ENCODE results near the gene FBXL15.

Gene FBXL15

GRCh38 chr10:102405632-102406031 lies 15.0 kb upstream of the FBXL15 start:
- Histone ChIP-seq H3K9me3 (ENCODE audit: control insufficient read depth, insufficient read depth, low read depth, low read length) (no peaks in the 10 kb centered on the region), H3K4me1 (ENCODE audit: control insufficient read depth, insufficient read depth, low read length) (peaks cover 21% of the 10 kb centered on the region), H3K27ac (ENCODE audit: low read depth, low read length) (no peak overlapping the region), H3K27me3 (ENCODE audit: control insufficient read depth, insufficient read depth, low read length) (peaks cover 47% of the 10 kb centered on the region), H3K36me3 (ENCODE audit: control insufficient read depth, insufficient read depth, low read length) (peaks cover 14% of the 10 kb centered on the region), H3K4me3 (ENCODE audit: low read depth, low read length) (no peak overlapping the region), H3K9ac (ENCODE audit: low read length) (no peak overlapping the region)

DNA sequence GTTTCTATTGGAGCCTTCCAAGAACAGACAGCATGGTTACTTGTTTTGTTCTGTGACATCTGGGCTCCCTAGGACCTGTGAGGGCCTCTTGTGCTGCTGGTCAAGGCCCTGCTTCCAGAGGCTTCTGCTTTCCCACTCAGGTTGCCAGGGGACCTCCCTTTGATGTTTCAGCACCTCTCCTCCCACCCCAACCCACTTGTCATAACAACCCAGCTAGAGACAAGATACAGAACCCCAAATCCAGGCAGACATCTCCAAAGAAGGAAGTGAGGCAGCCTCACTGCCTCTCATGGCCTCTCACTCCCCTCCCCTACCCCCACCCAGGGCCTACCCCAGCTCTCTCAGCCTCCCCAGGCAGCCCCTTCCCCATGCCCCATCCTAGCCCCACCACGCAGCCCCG lies 13.8 kb upstream of the FBXL15 start:
- Histone ChIP-seq H3K4me1 (ENCODE audit: control insufficient read depth, insufficient read depth, low read length) (peaks cover 21% of the 10 kb centered on the region), H3K9me3 (ENCODE audit: control insufficient read depth, insufficient read depth, low read depth, low read length) (no peaks in the 10 kb centered on the region), H3K4me3 (ENCODE audit: low read depth, low read length) (no peak overlapping the region), H3K27me3 (ENCODE audit: control insufficient read depth, insufficient read depth, low read length) (peaks cover 59% of the 10 kb centered on the region), H3K9ac (ENCODE audit: low read length) (no peak overlapping the region), H3K27ac (ENCODE audit: low read depth, low read length) (no peak overlapping the region), H3K36me3 (ENCODE audit: control insufficient read depth, insufficient read depth, low read length) (peaks cover 5% of the 10 kb centered on the region)

GRCh38 chr10:102407425-102408130 lies 13.1 kb upstream of the FBXL15 start:
- H3K9me3 ChIP-seq (ENCODE audit: control insufficient read depth, insufficient read depth, low read depth, low read length): no peaks in the 10 kb centered on the region
- H3K27ac ChIP-seq (ENCODE audit: low read depth, low read length): no peak overlapping the region
- peaks cover 66% of the 10 kb centered on the region for H3K27me3 ChIP-seq (ENCODE audit: control insufficient read depth, insufficient read depth, low read length)
- H3K4me1 ChIP-seq (ENCODE audit: control insufficient read depth, insufficient read depth, low read length): peaks cover 21% of the 10 kb centered on the region
- H3K4me3 ChIP-seq (ENCODE audit: low read depth, low read length): no peak overlapping the region
- no peaks in the 10 kb centered on the region; the same call in 1 of the 2 replicates for H3K36me3 ChIP-seq (ENCODE audit: control insufficient read depth, insufficient read depth, low read length)
- H3K9ac ChIP-seq (ENCODE audit: low read length): no peak overlapping the region

GRCh38 chr10:102408131-102408727 lies 12.4 kb upstream of the FBXL15 start:
- no peaks in the 10 kb centered on the region; the same call in 1 of the 2 replicates for H3K36me3 ChIP-seq (ENCODE audit: control insufficient read depth, insufficient read depth, low read length)
- no peak overlapping the region for H3K9ac ChIP-seq (ENCODE audit: low read length)
- no peak overlapping the region for H3K27ac ChIP-seq (ENCODE audit: low read depth, low read length)
- no peaks in the 10 kb centered on the region for H3K9me3 ChIP-seq (ENCODE audit: control insufficient read depth, insufficient read depth, low read depth, low read length)
- H3K27me3 ChIP-seq (ENCODE audit: control insufficient read depth, insufficient read depth, low read length): peaks cover 73% of the 10 kb centered on the region
- H3K4me3 ChIP-seq (ENCODE audit: low read depth, low read length): peak overlapping the region; percentile 67
- peaks cover 21% of the 10 kb centered on the region for H3K4me1 ChIP-seq (ENCODE audit: control insufficient read depth, insufficient read depth, low read length)

- H3K9me3 ChIP-seq (ENCODE audit: control insufficient read depth, insufficient read depth, low read depth, low read length): no peaks in the 10 kb centered on the region
- H3K27ac ChIP-seq (ENCODE audit: low read depth, low read length): no peak overlapping the region
- H3K9ac ChIP-seq (ENCODE audit: low read length): no peak overlapping the region
- peak overlapping the region; percentile 67 for H3K4me3 ChIP-seq (ENCODE audit: low read depth, low read length)
- H3K4me1 ChIP-seq (ENCODE audit: control insufficient read depth, insufficient read depth, low read length): peaks cover 21% of the 10 kb centered on the region
- no peaks in the 10 kb centered on the region for H3K36me3 ChIP-seq (ENCODE audit: control insufficient read depth, insufficient read depth, low read length)
- peaks cover 78% of the 10 kb centered on the region for H3K27me3 ChIP-seq (ENCODE audit: control insufficient read depth, insufficient read depth, low read length)
Measured at GRCh38 chr10:102408728-102409603, 11.7 kb upstream of the FBXL15 start.

GRCh38 chr10:102409604-102410428 lies 10.8 kb upstream of the FBXL15 start:
- Histone ChIP-seq H3K4me3 (ENCODE audit: low read depth, low read length) (peak overlapping the region; percentile 61), H3K27ac (ENCODE audit: low read depth, low read length) (no peak overlapping the region), H3K9ac (ENCODE audit: low read length) (peak overlapping the region; percentile 51)

DNA sequence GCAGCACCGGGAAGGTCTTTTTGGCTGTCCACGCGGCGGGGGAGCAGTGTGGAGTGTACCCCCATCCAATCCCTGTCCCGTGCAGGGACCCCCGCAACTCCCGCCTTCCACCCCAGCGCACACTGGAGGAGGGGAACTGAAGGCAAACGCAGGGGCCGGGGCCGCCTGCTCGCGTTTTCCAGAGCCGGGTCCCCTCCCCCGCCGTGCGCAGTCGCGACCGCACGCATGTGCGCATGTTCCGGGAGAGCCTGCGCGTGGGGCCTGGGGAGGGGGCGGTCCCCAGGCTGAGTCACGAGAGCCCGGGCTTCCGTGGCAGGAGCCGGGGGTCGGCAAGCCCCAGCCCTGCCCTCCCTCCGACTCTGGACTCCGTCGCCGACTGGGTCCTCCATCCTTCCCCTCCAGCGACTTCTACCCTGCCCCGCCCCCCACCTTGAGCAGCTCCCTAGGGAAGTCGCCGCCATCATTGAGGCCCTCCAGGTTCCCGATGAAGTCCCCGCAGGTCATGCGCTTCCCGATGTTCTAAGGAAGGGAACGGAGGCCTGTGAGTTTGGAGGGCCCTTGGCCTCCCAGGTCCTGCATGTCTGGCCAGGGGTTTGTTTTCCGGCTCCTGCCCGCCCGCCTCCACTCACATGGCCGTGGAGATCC lies 10.1 kb upstream of the FBXL15 start:
- peak overlapping the region; percentile 51 for H3K9ac ChIP-seq (ENCODE audit: low read length)
- H3K4me1 ChIP-seq (ENCODE audit: control insufficient read depth, insufficient read depth, low read length): peaks cover 21% of the 10 kb centered on the region
- no peaks in the 10 kb centered on the region for H3K36me3 ChIP-seq (ENCODE audit: control insufficient read depth, insufficient read depth, low read length)
- no peaks in the 10 kb centered on the region for H3K9me3 ChIP-seq (ENCODE audit: control insufficient read depth, insufficient read depth, low read depth, low read length)
- H3K27me3 ChIP-seq (ENCODE audit: control insufficient read depth, insufficient read depth, low read length): peaks cover 86% of the 10 kb centered on the region
- no peak overlapping the region for H3K27ac ChIP-seq (ENCODE audit: low read depth, low read length)
- H3K4me3 ChIP-seq (ENCODE audit: low read depth, low read length): peak overlapping the region; percentile 61

More at GRCh38 chr10:102409604-102410428, 10.8 kb upstream of the FBXL15 start:
- Histone ChIP-seq H3K36me3 (ENCODE audit: control insufficient read depth, insufficient read depth, low read length) (no peaks in the 10 kb centered on the region), H3K27me3 (ENCODE audit: control insufficient read depth, insufficient read depth, low read length) (peaks cover 83% of the 10 kb centered on the region), H3K4me1 (ENCODE audit: control insufficient read depth, insufficient read depth, low read length) (peaks cover 21% of the 10 kb centered on the region), H3K9me3 (ENCODE audit: control insufficient read depth, insufficient read depth, low read depth, low read length) (no peaks in the 10 kb centered on the region)

GRCh38 chr10:102411341-102412255 lies 9.0 kb upstream of the FBXL15 start:
- Histone ChIP-seq H3K9ac (ENCODE audit: low read length) (no peak overlapping the region), H3K4me1 (ENCODE audit: control insufficient read depth, insufficient read depth, low read length) (peaks cover 21% of the 10 kb centered on the region), H3K27me3 (ENCODE audit: control insufficient read depth, insufficient read depth, low read length) (peaks cover 78% of the 10 kb centered on the region), H3K9me3 (ENCODE audit: control insufficient read depth, insufficient read depth, low read depth, low read length) (no peaks in the 10 kb centered on the region), H3K4me3 (ENCODE audit: low read depth, low read length) (peak overlapping the region; percentile 61; the same call in 1 of the 2 replicates), H3K36me3 (ENCODE audit: control insufficient read depth, insufficient read depth, low read length) (no peaks in the 10 kb centered on the region), H3K27ac (ENCODE audit: low read depth, low read length) (no peak overlapping the region)

- H3K9me3 ChIP-seq (ENCODE audit: control insufficient read depth, insufficient read depth, low read depth, low read length): no peaks in the 10 kb centered on the region
- H3K4me1 ChIP-seq (ENCODE audit: control insufficient read depth, insufficient read depth, low read length): peaks cover 21% of the 10 kb centered on the region
- no peaks in the 10 kb centered on the region for H3K36me3 ChIP-seq (ENCODE audit: control insufficient read depth, insufficient read depth, low read length)
- peaks cover 74% of the 10 kb centered on the region for H3K27me3 ChIP-seq (ENCODE audit: control insufficient read depth, insufficient read depth, low read length)
- no peak overlapping the region for H3K9ac ChIP-seq (ENCODE audit: low read length)
- no peak overlapping the region for H3K4me3 ChIP-seq (ENCODE audit: low read depth, low read length)
- no peak overlapping the region for H3K27ac ChIP-seq (ENCODE audit: low read depth, low read length)
Measured at GRCh38 chr10:102412293-102412692, 8.3 kb upstream of the FBXL15 start.

Measured in HUES6 (cell line).